Hippocampal formation (tissue), 2 donors: Measurements from ENCODE around the gene SNX24.
"Not testable (repeated sequence)": the region's sequence is repeated elsewhere in the genome, so short reads cannot be mapped to it uniquely, and the experiment has no call there.

Experiments
- DNase-seq, 2 donors: peaks; one replicate each; lab custom pipeline; 2025; lab: John Stamatoyannopoulos, UW

SNX24 gene

GRCh38 chr5:122967625-122968024, 122.2 kb downstream of the SNX24 start:
- no peak for DNase-seq

GRCh38 chr5:122968056-122968455, 122.6 kb downstream of the SNX24 start:
- not testable (repeated sequence) for DNase-seq

GRCh38 chr5:122971333-122971732, 125.9 kb downstream of the SNX24 start:
- DNase-seq = no peak

- DNase-seq = no peak
Measured at GRCh38 chr5:122972877-122973276, 127.5 kb downstream of the SNX24 start.

- not testable (repeated sequence) for DNase-seq
Measured at GRCh38 chr5:122973759-122974158, 128.3 kb downstream of the SNX24 start.

GRCh38 chr5:122974251-122974650, 128.8 kb downstream of the SNX24 start:
- not testable (repeated sequence) for DNase-seq

GRCh38 chr5:122977319-122977718, 131.9 kb downstream of the SNX24 start:
- DNase-seq = no peak

- no peak for DNase-seq
Measured at GRCh38 chr5:122978068-122978467, 132.7 kb downstream of the SNX24 start.

- no peak for DNase-seq
Measured at GRCh38 chr5:122978644-122979297, 133.4 kb downstream of the SNX24 start.

- DNase-seq = no peak
Measured at GRCh38 chr5:122981846-122982245, 136.4 kb downstream of the SNX24 start.

- DNase-seq = no peak
Measured at GRCh38 chr5:122982376-122982775, 137.0 kb downstream of the SNX24 start.

- DNase-seq = no peak
Measured at GRCh38 chr5:122984425-122984824, 139.0 kb downstream of the SNX24 start.

- no peak for DNase-seq
Measured at GRCh38 chr5:122985006-122985700, 139.7 kb downstream of the SNX24 start.

- DNase-seq = no peak
Measured at GRCh38 chr5:122985954-122986721, 140.7 kb downstream of the SNX24 start.

- DNase-seq = no peak
Measured at GRCh38 chr5:122996091-122996490, 150.7 kb downstream of the SNX24 start.

GRCh38 chr5:122997294-122997693, 151.9 kb downstream of the SNX24 start:
- DNase-seq = no peak

- no peak for DNase-seq
Measured at GRCh38 chr5:122999947-123000563, 154.6 kb downstream of the SNX24 start.

- DNase-seq = no peak
Measured at GRCh38 chr5:123000731-123001130, 155.3 kb downstream of the SNX24 start.

GRCh38 chr5:123001808-123002207, 156.4 kb downstream of the SNX24 start:
- no peak for DNase-seq

- no peak for DNase-seq
Measured at GRCh38 chr5:123007182-123007581, 161.8 kb downstream of the SNX24 start.

- no peak for DNase-seq
Measured at GRCh38 chr5:123007754-123008153, 162.3 kb downstream of the SNX24 start.

GRCh38 chr5:123012321-123012720, 166.9 kb downstream of the SNX24 start:
- DNase-seq = no peak
